MM.1S (cell line): Measurements from ENCODE around the gene C9orf153.

Source experiments
- DNase-seq: peaks from one replicate; pipeline ENCODE4 v3.0.0-alpha.2; 2015
- H2AFZ ChIP-seq: fragments of 300-600 bp; sonication (generic); 2 replicates; pipeline ENCODE4 v1.6.0; 2016; ENCODE audit warnings: antibody characterized with exemption, low read length
- H3F3A ChIP-seq: fragments of 300-600 bp; sonication (generic); 2 replicates; pipeline ENCODE4 v1.6.1; 2016; ENCODE audit warnings: mild to moderate bottlenecking, antibody characterized with exemption, low read length, moderate library complexity, mixed read lengths; ENCODE audit not compliant: insufficient read depth
- H3K27ac ChIP-seq: fragments of 300-600 bp; sonication (generic); 2 replicates; pipeline ENCODE4 v1.5.1; 2016; ENCODE audit warnings: mild to moderate bottlenecking, low read length
- H3K27me3 ChIP-seq: fragments of 300-600 bp; sonication (generic); replicated peaks from 2 replicates; pipeline ENCODE4 v1.6.0; 2016; ENCODE audit warnings: low read length; ENCODE audit not compliant: insufficient read depth
- H3K36me3 ChIP-seq: fragments of 300-600 bp; sonication (generic); replicated peaks from 2 replicates; pipeline ENCODE4 v1.6.1; 2016; ENCODE audit warnings: mild to moderate bottlenecking, low read length, mixed read lengths; ENCODE audit not compliant: insufficient read depth
- H3K4me1 ChIP-seq: fragments of 300-600 bp; sonication (generic); 2 replicates; pipeline ENCODE4 v1.6.1; 2016; ENCODE audit warnings: low read length, mixed read lengths
- H3K4me2 ChIP-seq: fragments of 300-600 bp; sonication (generic); 2 replicates; pipeline ENCODE4 v1.6.0; 2016; ENCODE audit warnings: low read depth, low read length
- H3K4me3 ChIP-seq: fragments of 300-600 bp; sonication (generic); 2 replicates; pipeline ENCODE4 v1.5.1; 2016; ENCODE audit warnings: low read length, mixed read lengths
- H3K79me2 ChIP-seq: fragments of 300-600 bp; sonication (generic); 2 replicates; pipeline ENCODE4 v1.6.1; 2016; ENCODE audit warnings: mixed run types, low read length, mixed read lengths
- H3K9ac ChIP-seq: fragments of 300-600 bp; sonication (generic); 2 replicates; pipeline ENCODE4 v1.6.1; 2016; ENCODE audit warnings: low read length, mixed read lengths
- H3K9me2 ChIP-seq: fragments of 300-600 bp; sonication (generic); replicated peaks from 2 replicates; pipeline ENCODE4 v1.6.1; 2016; ENCODE audit warnings: mild to moderate bottlenecking, low read length, mixed read lengths; ENCODE audit not compliant: insufficient read depth
- H3K9me3 ChIP-seq: fragments of 300-600 bp; sonication (generic); replicated peaks from 2 replicates; pipeline ENCODE4 v1.6.1; 2016; ENCODE audit warnings: mild to moderate bottlenecking, low read length, mixed read lengths; ENCODE audit not compliant: insufficient read depth
- H4K20me1 ChIP-seq: fragments of 300-600 bp; sonication (generic); 2 replicates; pipeline ENCODE4 v1.6.1; 2016; ENCODE audit warnings: mild to moderate bottlenecking, low read length, moderate library complexity, mixed read lengths; ENCODE audit not compliant: insufficient read depth
- EZH2 ChIP-seq: fragments of 300-600 bp; sonication (generic); optimal IDR thresholded peaks from 2 replicates; pipeline ENCODE3; 2017; ENCODE audit warnings: low read depth, mild to moderate bottlenecking, antibody characterized with exemption, low read length, mixed read lengths
- EZH2phosphoT487 ChIP-seq: fragments of 300-600 bp; sonication (generic); IDR thresholded peaks from 2 replicates; pipeline ENCODE4 v1.6.1; 2018; ENCODE audit warnings: antibody characterized with exemption, low read length
- TF ChIP-seq, protein P1 (sequence below): fragments of 300-600 bp; sonication (generic); IDR thresholded peaks from 2 replicates; pipeline ENCODE4 v1.5.1; 2016; ENCODE audit warnings: antibody characterized with exemption, low read length, mixed read lengths

C9orf153 gene

DNA sequence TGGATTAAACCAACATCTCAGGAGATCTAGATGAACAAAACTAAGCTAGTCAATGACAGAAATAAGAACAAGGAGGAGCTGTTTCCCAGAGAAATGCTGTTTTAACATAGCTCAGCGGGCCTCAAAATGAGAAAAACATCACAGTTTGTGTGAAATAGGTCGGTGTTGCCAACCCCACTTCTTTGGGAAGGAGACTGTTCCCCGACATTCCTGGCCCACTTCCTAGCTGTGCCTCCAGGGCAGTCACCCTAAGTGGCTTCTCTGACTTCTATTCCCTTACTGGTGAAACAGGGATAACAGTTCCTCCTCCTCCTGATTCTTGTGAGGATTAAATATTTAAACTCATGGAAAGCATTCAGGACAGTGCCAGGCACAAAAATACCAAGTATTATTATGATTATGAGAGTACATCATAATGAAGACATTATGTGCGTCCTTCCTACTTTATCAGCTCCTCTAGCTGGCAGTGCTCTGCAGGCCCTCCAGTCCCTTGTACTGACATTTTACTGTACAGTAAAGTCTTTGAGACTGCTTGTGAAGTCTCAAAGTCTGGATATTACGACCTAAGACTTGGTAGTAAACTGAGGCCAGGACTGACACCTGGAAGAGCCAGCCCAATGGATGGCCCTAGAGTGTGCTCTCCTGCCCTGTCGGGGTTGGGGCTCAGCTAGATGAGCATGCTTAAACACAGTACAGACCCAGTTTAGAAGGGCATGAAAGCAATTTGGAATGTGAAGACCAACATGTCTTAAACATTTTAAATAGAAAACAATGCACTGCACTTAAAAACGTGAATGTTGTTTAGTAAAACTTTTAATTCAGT, 15.6 kb upstream of the C9orf153 start:
- H3K79me2 ChIP-seq: peaks cover 79% of the 10 kb centered on the region
- no peak overlapping the region for H3K4me3 ChIP-seq
- H4K20me1 ChIP-seq: peaks cover 3% of the 10 kb centered on the region; the same call in 1 of the 2 replicates
- H3K9me3 ChIP-seq: no peaks in the 10 kb centered on the region
- no peak overlapping the region for H3K9ac ChIP-seq
- H3K4me1 ChIP-seq: no peaks in the 10 kb centered on the region
- H3K27ac ChIP-seq: no peak overlapping the region
- no peak overlapping the region for H2AFZ ChIP-seq
- DNase-seq: no peak
- TF ChIP-seq EZH2 (no peak), EZH2phosphoT487 (no peak)
- TF ChIP-seq, protein P1, sequence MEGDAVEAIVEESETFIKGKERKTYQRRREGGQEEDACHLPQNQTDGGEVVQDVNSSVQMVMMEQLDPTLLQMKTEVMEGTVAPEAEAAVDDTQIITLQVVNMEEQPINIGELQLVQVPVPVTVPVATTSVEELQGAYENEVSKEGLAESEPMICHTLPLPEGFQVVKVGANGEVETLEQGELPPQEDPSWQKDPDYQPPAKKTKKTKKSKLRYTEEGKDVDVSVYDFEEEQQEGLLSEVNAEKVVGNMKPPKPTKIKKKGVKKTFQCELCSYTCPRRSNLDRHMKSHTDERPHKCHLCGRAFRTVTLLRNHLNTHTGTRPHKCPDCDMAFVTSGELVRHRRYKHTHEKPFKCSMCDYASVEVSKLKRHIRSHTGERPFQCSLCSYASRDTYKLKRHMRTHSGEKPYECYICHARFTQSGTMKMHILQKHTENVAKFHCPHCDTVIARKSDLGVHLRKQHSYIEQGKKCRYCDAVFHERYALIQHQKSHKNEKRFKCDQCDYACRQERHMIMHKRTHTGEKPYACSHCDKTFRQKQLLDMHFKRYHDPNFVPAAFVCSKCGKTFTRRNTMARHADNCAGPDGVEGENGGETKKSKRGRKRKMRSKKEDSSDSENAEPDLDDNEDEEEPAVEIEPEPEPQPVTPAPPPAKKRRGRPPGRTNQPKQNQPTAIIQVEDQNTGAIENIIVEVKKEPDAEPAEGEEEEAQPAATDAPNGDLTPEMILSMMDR: no peak
- no peaks in the 10 kb centered on the region for H3K27me3 ChIP-seq
- no peak overlapping the region for H3K4me2 ChIP-seq
- H3K9me2 ChIP-seq: no peaks in the 10 kb centered on the region
- peaks cover 14% of the 10 kb centered on the region for H3K36me3 ChIP-seq
- no peaks in the 10 kb centered on the region for H3F3A ChIP-seq

DNA sequence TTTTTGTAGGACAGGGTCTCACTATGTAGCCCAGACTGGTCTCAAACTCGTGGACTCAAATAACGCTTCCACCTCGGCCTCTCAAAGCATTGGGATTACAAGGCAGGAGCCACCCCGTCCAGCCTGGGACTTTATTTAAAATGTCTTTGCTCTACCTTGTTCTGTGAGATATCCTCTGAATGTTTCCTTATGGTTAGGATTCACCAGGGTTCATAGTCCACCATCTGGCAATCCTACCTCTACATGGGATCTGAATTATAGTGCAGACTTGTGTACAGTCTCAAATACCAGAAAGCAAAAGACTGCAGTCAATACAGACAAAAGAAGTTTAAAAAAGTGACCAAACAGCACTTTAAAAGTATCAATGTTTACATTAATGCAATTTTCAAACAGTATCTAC, 12.8 kb upstream of the C9orf153 start:
- no peaks in the 10 kb centered on the region for H3F3A ChIP-seq
- no peak for DNase-seq
- H3K4me3 ChIP-seq: no peak overlapping the region
- no peaks in the 10 kb centered on the region for H3K9me3 ChIP-seq
- H3K36me3 ChIP-seq: peaks cover 14% of the 10 kb centered on the region
- TF ChIP-seq EZH2phosphoT487 (no peak), EZH2 (no peak)
- TF ChIP-seq, protein P1: no peak
- H3K27me3 ChIP-seq: no peaks in the 10 kb centered on the region
- H2AFZ ChIP-seq: no peak overlapping the region
- H3K4me1 ChIP-seq: no peaks in the 10 kb centered on the region
- H4K20me1 ChIP-seq: peaks cover 3% of the 10 kb centered on the region; the same call in 1 of the 2 replicates
- no peak overlapping the region for H3K4me2 ChIP-seq
- no peaks in the 10 kb centered on the region for H3K9me2 ChIP-seq
- no peak overlapping the region for H3K9ac ChIP-seq
- H3K79me2 ChIP-seq: peaks cover 65% of the 10 kb centered on the region
- H3K27ac ChIP-seq: no peak overlapping the region

DNA sequence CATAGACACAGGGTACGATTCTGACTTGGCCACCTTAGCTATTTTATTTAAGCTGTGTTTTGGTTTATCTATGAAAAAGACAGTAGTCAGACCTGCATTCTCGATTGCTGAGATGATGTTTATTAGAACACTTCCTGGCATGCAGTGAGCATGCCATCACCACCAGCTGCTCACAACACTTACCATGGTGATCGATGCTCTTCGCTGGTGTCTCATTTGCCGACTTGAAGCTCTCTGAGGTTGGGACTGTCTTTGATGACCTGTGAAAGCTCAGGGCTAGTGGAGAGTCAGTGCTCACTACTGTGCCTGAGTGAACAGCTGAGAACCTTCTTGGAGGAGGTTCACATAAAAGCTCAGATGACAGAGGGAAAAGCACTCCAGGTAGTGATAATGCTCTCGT, 4.4 kb upstream of the C9orf153 start:
- H3K9ac ChIP-seq: no peak overlapping the region
- no peaks in the 10 kb centered on the region for H4K20me1 ChIP-seq
- no peak overlapping the region for H3K27ac ChIP-seq
- H2AFZ ChIP-seq: no peak overlapping the region
- no peaks in the 10 kb centered on the region for H3K36me3 ChIP-seq
- no peak for DNase-seq
- no peak overlapping the region for H3K4me2 ChIP-seq
- no peaks in the 10 kb centered on the region for H3F3A ChIP-seq
- H3K27me3 ChIP-seq: no peaks in the 10 kb centered on the region
- no peak for TF ChIP-seq EZH2phosphoT487
- TF ChIP-seq, protein P1: no peak
- no peak for TF ChIP-seq EZH2
- no peaks in the 10 kb centered on the region for H3K9me3 ChIP-seq
- H3K4me3 ChIP-seq: no peak overlapping the region
- H3K9me2 ChIP-seq: no peaks in the 10 kb centered on the region
- no peaks in the 10 kb centered on the region for H3K4me1 ChIP-seq
- H3K79me2 ChIP-seq: peaks cover 16% of the 10 kb centered on the region
